Panc1 (cell line): ENCODE measurements around the gene PABPC5. TPM values are rescaled to one million over a fixed set of nuclear protein-coding genes. Genes with fewer than 3 reads are reported as not detected.

Experiments used
- ATAC-seq: fragments of 200-7000 bp; cut with Tn5 transposase; 2 replicates; pipeline ENCODE4 v1.9.1; 2020; ENCODE audit warnings: mild to moderate bottlenecking, moderate library complexity
- BruUV-seq: library from RNA; stranded (reverse); fragments of 400-500 nt; replicated peaks from 2 replicates; lab custom pipeline; 2021; lab: Mats Ljungman, UMichigan
- CTCF ChIA-PET: fragments of 300-600 bp; sonication (Branson Sonifier 250); formaldehyde crosslinking; loops from one replicate; lab custom pipeline; 2022; ENCODE audit warnings: antibody characterized with exemption; lab: Charles Lee
- POLR2A ChIA-PET: fragments of 300-600 bp; sonication (Branson Sonifier 250); formaldehyde crosslinking; loops from one replicate; lab custom pipeline; 2022; ENCODE audit warnings: antibody characterized with exemption; lab: Charles Lee
- DNase-seq: peaks from one replicate; pipeline ENCODE4 v3.0.0-alpha.2; 2010; ENCODE audit warnings: low read depth, low spot score
- H3K27ac ChIP-seq: 2 replicates; pipeline ENCODE4 v1.5.1; 2011; ENCODE audit warnings: mild to moderate bottlenecking, low read length, inconsistent platforms
- H3K27me3 ChIP-seq: fragments of 200-500 bp; sonication (Bioruptor generic); 2 replicates; pipeline ENCODE4 v1.6.0; 2014; ENCODE audit warnings: low read length, inconsistent platforms; ENCODE audit not compliant: control insufficient read depth, insufficient read depth
- H3K36me3 ChIP-seq: fragments of 200-500 bp; sonication (Bioruptor generic); 2 replicates; pipeline ENCODE4 v1.5.1; 2014; ENCODE audit warnings: inconsistent platforms, mild to moderate bottlenecking, low read length, moderate library complexity; ENCODE audit not compliant: control insufficient read depth, insufficient read depth
- H3K4me1 ChIP-seq: 2 replicates; pipeline ENCODE4 v1.5.1; 2011; ENCODE audit warnings: inconsistent platforms, mild to moderate bottlenecking, low read length, moderate library complexity; ENCODE audit not compliant: control insufficient read depth, insufficient read depth
- H3K4me3 ChIP-seq, 2 experiments: 2 replicates each; pipeline ENCODE4 v1.5.1; 2011 to 2012; ENCODE audit warnings: low read depth in 2 of 2, low read length in 2 of 2, mild to moderate bottlenecking in 2 of 2, inconsistent platforms in 1 of 2, moderate library complexity in 1 of 2
- H3K9me3 ChIP-seq: fragments of 200-500 bp; sonication (Bioruptor generic); 2 replicates; pipeline ENCODE4 v1.5.1; 2014; ENCODE audit warnings: low read depth, mild to moderate bottlenecking, inconsistent platforms, low read length, moderate library complexity; ENCODE audit not compliant: control insufficient read depth, insufficient read depth
- POLR2AphosphoS5 ChIP-seq: IDR thresholded peaks from 2 replicates; pipeline ENCODE4 v1.6.1; 2012; ENCODE audit warnings: mild to moderate bottlenecking, low read depth, low read length, moderate library complexity
- SIN3A ChIP-seq: IDR thresholded peaks from 2 replicates; pipeline ENCODE4 v1.6.1; 2012; ENCODE audit warnings: low read depth, mild to moderate bottlenecking, low read length, moderate library complexity, borderline replicate concordance; ENCODE audit not compliant: insufficient read depth
- TCF7L2 ChIP-seq: IDR thresholded peaks from 2 replicates; pipeline ENCODE4 v1.6.1; 2011; ENCODE audit warnings: mild to moderate bottlenecking, low read depth, low read length, inconsistent platforms
- in situ Hi-C: cut with HindIII; loops from 2 replicates; pipeline ENCODE4 v1.10.0; 2016; ENCODE audit warnings: low sequenced_read_pairs, low pct_unique_long_range_greater_than_20kb
- intact Hi-C: fragments of 100-400 bp; cut with micrococcal nuclease; formaldehyde crosslinking; loops from one replicate; pipeline ENCODE4 v1.10.0; 2022; ENCODE audit not compliant: unreplicated experiment
- total RNA-seq: library from RNA; stranded (reverse); gene quantifications from one replicate; pipeline ENCODE4 v1.2.1, GENCODE V29; 2021; ENCODE audit not compliant: unreplicated experiment
- TF ChIP-seq, protein P1 (sequence below): fragments of 450-650 bp; IDR thresholded peaks from 2 replicates; pipeline ENCODE4 v1.5.1; 2017; ENCODE audit warnings: mild to moderate bottlenecking
- TF ChIP-seq, protein P2 (sequence below), 2 experiments: IDR thresholded peaks; 2 replicates each; pipeline ENCODE4 v1.6.1; 2011 to 2012; ENCODE audit warnings: low read depth in 2 of 2, control low read depth in 1 of 2, low read length in 1 of 2, mild to moderate bottlenecking in 1 of 2, moderate library complexity in 1 of 2; ENCODE audit not compliant: insufficient read depth in 1 of 2

Gene PABPC5
- total RNA-seq, 1 experiment from 2014 or later = not detected

DNA sequence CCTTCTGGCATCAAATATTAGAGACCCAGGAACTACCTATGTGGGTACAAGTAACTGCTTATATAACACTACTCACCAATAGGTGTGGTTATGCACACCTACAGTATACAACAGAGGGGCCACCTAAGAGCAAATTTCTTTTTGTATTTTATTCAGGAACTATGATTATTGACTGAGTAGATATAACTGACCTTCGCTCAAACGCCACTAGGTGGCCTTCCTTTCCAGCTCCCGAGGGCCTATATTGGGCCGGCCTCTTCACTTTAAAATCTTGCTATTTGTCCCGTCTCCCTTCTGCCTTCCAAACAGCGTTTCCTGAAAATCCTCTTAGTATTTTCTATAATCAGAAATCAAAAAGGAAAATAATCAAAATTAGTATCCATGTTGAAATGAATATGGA lies 19.9 kb upstream of the PABPC5 start:
- ATAC-seq (no peak), DNase-seq (no peak)
- CTCF ChIA-PET = no interaction called here
- Histone ChIP-seq H3K36me3 (no peaks in the 10 kb centered on the region), H3K27ac (no peak overlapping the region), H3K4me3 (no peak overlapping the region), H3K4me1 (no peaks in the 10 kb centered on the region), H3K27me3 (no peaks in the 10 kb centered on the region), H3K9me3 (no peaks in the 10 kb centered on the region)
- POLR2A ChIA-PET = no interaction called here
- no peak for TF ChIP-seq POLR2AphosphoS5
- TF ChIP-seq, protein P1, sequence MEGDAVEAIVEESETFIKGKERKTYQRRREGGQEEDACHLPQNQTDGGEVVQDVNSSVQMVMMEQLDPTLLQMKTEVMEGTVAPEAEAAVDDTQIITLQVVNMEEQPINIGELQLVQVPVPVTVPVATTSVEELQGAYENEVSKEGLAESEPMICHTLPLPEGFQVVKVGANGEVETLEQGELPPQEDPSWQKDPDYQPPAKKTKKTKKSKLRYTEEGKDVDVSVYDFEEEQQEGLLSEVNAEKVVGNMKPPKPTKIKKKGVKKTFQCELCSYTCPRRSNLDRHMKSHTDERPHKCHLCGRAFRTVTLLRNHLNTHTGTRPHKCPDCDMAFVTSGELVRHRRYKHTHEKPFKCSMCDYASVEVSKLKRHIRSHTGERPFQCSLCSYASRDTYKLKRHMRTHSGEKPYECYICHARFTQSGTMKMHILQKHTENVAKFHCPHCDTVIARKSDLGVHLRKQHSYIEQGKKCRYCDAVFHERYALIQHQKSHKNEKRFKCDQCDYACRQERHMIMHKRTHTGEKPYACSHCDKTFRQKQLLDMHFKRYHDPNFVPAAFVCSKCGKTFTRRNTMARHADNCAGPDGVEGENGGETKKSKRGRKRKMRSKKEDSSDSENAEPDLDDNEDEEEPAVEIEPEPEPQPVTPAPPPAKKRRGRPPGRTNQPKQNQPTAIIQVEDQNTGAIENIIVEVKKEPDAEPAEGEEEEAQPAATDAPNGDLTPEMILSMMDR = peak; percentile 43; the same call in 1 of the 2 replicates
- BruUV-seq = no TSS peak
- intact Hi-C loops = no loop called here
- in situ Hi-C loops = no loop called here

DNA sequence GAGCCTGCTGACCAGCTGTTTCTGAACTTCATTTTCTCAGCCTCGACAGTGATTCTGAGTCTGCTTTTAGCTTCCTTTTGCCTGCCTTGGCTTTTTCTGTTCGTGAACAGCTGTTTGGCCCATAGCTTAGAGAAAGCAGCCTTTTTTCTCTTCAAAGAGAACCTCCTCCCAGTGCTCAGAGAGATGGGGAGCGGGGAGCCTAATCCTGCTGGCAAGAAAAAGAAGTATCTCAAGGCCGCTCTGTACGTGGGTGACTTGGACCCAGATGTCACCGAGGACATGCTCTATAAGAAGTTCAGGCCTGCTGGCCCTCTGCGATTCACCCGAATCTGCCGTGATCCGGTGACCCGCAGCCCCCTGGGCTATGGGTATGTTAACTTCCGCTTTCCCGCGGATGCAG lies 756 bp downstream of the PABPC5 start:
- no peak for ATAC-seq
- peak overlapping the region in 1 of 2 experiments; percentile 16; a peak in 1 of 4 replicates for H3K4me3 ChIP-seq
- TF ChIP-seq POLR2AphosphoS5 (no peak), TCF7L2 (no peak), SIN3A (no peak)
- TF ChIP-seq, protein P2, sequence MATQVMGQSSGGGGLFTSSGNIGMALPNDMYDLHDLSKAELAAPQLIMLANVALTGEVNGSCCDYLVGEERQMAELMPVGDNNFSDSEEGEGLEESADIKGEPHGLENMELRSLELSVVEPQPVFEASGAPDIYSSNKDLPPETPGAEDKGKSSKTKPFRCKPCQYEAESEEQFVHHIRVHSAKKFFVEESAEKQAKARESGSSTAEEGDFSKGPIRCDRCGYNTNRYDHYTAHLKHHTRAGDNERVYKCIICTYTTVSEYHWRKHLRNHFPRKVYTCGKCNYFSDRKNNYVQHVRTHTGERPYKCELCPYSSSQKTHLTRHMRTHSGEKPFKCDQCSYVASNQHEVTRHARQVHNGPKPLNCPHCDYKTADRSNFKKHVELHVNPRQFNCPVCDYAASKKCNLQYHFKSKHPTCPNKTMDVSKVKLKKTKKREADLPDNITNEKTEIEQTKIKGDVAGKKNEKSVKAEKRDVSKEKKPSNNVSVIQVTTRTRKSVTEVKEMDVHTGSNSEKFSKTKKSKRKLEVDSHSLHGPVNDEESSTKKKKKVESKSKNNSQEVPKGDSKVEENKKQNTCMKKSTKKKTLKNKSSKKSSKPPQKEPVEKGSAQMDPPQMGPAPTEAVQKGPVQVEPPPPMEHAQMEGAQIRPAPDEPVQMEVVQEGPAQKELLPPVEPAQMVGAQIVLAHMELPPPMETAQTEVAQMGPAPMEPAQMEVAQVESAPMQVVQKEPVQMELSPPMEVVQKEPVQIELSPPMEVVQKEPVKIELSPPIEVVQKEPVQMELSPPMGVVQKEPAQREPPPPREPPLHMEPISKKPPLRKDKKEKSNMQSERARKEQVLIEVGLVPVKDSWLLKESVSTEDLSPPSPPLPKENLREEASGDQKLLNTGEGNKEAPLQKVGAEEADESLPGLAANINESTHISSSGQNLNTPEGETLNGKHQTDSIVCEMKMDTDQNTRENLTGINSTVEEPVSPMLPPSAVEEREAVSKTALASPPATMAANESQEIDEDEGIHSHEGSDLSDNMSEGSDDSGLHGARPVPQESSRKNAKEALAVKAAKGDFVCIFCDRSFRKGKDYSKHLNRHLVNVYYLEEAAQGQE (IDR thresholded peaks at IDR 0.05; ENCODE audit: insufficient read depth in 1 of 2, low read depth in 2 of 2, low read length in 1 of 2) = no peak
- TF ChIP-seq, protein P1 = no peak
- no TSS peak for BruUV-seq
- in situ Hi-C loops = no loop called here
- ChIA-PET POLR2A (no interaction called here), CTCF (no interaction called here)
- H3K27me3 ChIP-seq = no peaks in the 10 kb centered on the region
- no peak overlapping the region for H3K27ac ChIP-seq
- no peak for DNase-seq
- no peaks in the 10 kb centered on the region for H3K4me1 ChIP-seq
- H3K36me3 ChIP-seq = no peaks in the 10 kb centered on the region
- intact Hi-C loops = no loop called here
- no peaks in the 10 kb centered on the region for H3K9me3 ChIP-seq
